Stimulated activated naive CD8-positive, alpha-beta T cell treated with anti-CD3 and anti-CD28 coated beads, Interleukin-15, Interleukin-2, amounts not matched to agents 100 ng/mL and 50 ng/mL, for 24 hours (primary cell): ENCODE results near the gene ANKFY1.
"Not testable (repeated sequence)": the region's sequence is repeated elsewhere in the genome, so short reads cannot be mapped to it uniquely, and the experiment has no call there.

Experiments used
- H3K27ac Mint-ChIP-seq: one replicate; pipeline ENCODE4 v1.8.0; 2021; ENCODE audit warnings: mild to moderate bottlenecking, mixed read lengths
- H3K27me3 Mint-ChIP-seq: one replicate; pipeline ENCODE4 v1.8.0; 2021; ENCODE audit warnings: mixed read lengths
- H3K36me3 Mint-ChIP-seq: one replicate; pipeline ENCODE4 v1.8.0; 2021; ENCODE audit warnings: low read depth, mixed read lengths
- H3K4me1 Mint-ChIP-seq: one replicate; pipeline ENCODE4 v1.8.0; 2021; ENCODE audit warnings: low read depth, mixed read lengths
- H3K4me3 Mint-ChIP-seq: one replicate; pipeline ENCODE4 v1.8.0; 2021; ENCODE audit warnings: mild to moderate bottlenecking, mixed read lengths
- H3K9me3 Mint-ChIP-seq: one replicate; pipeline ENCODE4 v1.8.0; 2021; ENCODE audit warnings: mixed read lengths

Gene ANKFY1

GRCh38 chr17:4270736-4271135 lies 7.0 kb upstream of the ANKFY1 start:
- Mint-ChIP-seq H3K4me3 (no peak overlapping the region), H3K36me3 (peaks cover 21% of the 10 kb centered on the region), H3K4me1 (no peaks in the 10 kb centered on the region), H3K27ac (no peak overlapping the region), H3K27me3 (no peaks in the 10 kb centered on the region), H3K9me3 (no peaks in the 10 kb centered on the region)

DNA sequence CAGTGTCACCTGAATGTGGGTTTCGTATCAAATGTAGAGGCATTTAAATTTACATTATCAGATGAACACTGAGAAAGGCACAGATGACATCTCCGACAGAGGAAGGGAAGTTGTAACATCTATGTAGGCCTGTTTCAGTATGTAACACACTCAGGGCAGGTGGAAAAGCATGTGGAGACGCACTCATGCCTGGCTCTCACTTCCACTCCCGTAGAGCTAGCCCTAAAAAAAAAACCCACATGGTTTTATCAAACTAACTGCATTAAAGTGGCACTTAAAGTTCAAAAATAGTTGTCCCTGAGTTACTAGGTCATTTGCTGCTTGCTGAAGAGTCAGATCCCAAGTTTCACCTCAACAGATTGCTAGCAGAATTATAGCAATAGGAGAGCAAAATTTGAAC lies 6.1 kb upstream of the ANKFY1 start:
- no peaks in the 10 kb centered on the region for H3K27me3 Mint-ChIP-seq
- H3K36me3 Mint-ChIP-seq: peaks cover 19% of the 10 kb centered on the region
- no peaks in the 10 kb centered on the region for H3K9me3 Mint-ChIP-seq
- no peaks in the 10 kb centered on the region for H3K4me1 Mint-ChIP-seq
- no peak overlapping the region for H3K27ac Mint-ChIP-seq
- H3K4me3 Mint-ChIP-seq: no peak overlapping the region

- Mint-ChIP-seq H3K4me1 (peaks cover 19% of the 10 kb centered on the region), H3K4me3 (no peak overlapping the region), H3K27me3 (no peaks in the 10 kb centered on the region), H3K9me3 (no peaks in the 10 kb centered on the region), H3K27ac (no peak overlapping the region), H3K36me3 (peaks cover 16% of the 10 kb centered on the region)
These were observed 3.6 kb upstream of the ANKFY1 start for GRCh38 chr17:4267402-4267801.

- Mint-ChIP-seq H3K27ac (no peak overlapping the region), H3K4me1 (peaks cover 27% of the 10 kb centered on the region), H3K36me3 (peaks cover 12% of the 10 kb centered on the region), H3K9me3 (no peaks in the 10 kb centered on the region), H3K4me3 (no peak overlapping the region), H3K27me3 (no peaks in the 10 kb centered on the region)
These were observed 2.8 kb upstream of the ANKFY1 start for GRCh38 chr17:4266550-4266949.

GRCh38 chr17:4262703-4263102 lies 1.1 kb downstream of the ANKFY1 start:
- Mint-ChIP-seq H3K9me3 (peaks cover 5% of the 10 kb centered on the region), H3K27ac (peak overlapping the region; percentile 69), H3K27me3 (no peaks in the 10 kb centered on the region), H3K4me3 (peak overlapping the region; percentile 89), H3K4me1 (peaks cover 41% of the 10 kb centered on the region), H3K36me3 (peaks cover 26% of the 10 kb centered on the region)

- Mint-ChIP-seq H3K4me3 (peak overlapping the region; percentile 28), H3K27ac (no peak overlapping the region), H3K9me3 (peaks cover 5% of the 10 kb centered on the region), H3K4me1 (peaks cover 53% of the 10 kb centered on the region), H3K27me3 (no peaks in the 10 kb centered on the region), H3K36me3 (peaks cover 39% of the 10 kb centered on the region)
These were observed 2.3 kb downstream of the ANKFY1 start for GRCh38 chr17:4261452-4261851.

DNA sequence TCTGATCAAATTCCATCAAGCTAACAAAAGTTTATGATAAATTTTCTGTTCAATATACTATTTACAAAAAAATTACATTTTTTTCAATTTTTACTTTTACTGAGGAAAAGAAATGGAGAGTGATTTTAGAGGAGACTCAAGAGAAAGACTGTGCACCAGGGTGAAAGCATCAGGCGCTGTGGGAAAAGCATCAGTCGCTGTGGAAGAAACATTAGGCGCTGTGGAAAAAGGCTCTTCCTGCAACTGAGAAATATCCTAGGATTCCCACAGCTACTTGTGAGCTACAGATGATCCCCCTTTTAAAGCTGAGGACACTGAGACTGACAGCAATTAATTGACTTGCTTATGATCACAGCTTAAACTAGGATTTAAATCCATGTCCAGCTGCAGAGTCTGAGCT lies 4.9 kb downstream of the ANKFY1 start:
- Mint-ChIP-seq H3K36me3 (peaks cover 50% of the 10 kb centered on the region), H3K27ac (no peak overlapping the region), H3K4me3 (no peak overlapping the region), H3K4me1 (peaks cover 53% of the 10 kb centered on the region), H3K27me3 (no peaks in the 10 kb centered on the region), H3K9me3 (peaks cover 5% of the 10 kb centered on the region)

DNA sequence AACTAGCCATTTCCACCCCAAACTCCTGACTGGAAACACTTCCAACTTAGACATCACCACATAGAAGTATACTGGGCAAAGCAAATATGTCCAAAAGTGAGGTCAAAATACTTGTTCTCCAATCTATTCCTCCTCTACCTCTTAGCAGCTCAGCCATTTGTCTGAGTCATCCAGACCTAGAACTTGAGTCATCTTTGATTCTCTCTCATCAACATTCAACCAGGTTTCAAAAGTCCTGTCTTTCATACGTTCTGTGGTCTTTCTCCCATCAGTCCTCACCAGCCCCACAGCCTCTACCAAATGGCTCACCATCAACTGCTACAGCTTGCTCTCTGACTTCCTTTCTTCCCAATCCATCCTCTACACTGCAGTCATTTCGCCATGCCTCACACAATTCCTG lies 6.8 kb downstream of the ANKFY1 start:
- peaks cover 5% of the 10 kb centered on the region for H3K9me3 Mint-ChIP-seq
- H3K36me3 Mint-ChIP-seq: peaks cover 58% of the 10 kb centered on the region
- peaks cover 42% of the 10 kb centered on the region for H3K4me1 Mint-ChIP-seq
- no peaks in the 10 kb centered on the region for H3K27me3 Mint-ChIP-seq
- peak overlapping the region; percentile 46 for H3K27ac Mint-ChIP-seq
- H3K4me3 Mint-ChIP-seq: no peak overlapping the region

DNA sequence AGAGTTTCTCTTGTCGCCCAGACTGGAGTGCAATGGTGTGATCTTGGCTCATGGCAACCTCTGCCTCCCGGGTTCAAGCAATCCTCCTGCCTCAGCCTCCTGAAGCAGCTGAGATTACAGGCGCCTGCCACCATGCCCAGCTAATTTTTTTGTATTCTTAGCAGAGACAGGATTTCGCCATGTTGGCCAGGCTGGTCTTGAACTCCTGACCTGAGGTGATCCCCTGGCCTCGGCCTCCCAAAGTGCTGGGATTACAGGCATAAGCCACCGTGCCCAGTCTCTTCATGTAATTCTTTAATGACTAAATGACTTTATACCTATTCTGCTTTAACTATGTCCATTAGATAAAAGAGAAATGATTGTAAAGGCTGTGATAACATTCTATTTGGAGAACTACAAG lies 8.5 kb downstream of the ANKFY1 start:
- H3K27me3 Mint-ChIP-seq, H3K27ac Mint-ChIP-seq, H3K9me3 Mint-ChIP-seq, H3K4me3 Mint-ChIP-seq: not testable (repeated sequence)
- Mint-ChIP-seq H3K36me3 (peaks cover 46% of the 10 kb centered on the region), H3K4me1 (peaks cover 39% of the 10 kb centered on the region)

DNA sequence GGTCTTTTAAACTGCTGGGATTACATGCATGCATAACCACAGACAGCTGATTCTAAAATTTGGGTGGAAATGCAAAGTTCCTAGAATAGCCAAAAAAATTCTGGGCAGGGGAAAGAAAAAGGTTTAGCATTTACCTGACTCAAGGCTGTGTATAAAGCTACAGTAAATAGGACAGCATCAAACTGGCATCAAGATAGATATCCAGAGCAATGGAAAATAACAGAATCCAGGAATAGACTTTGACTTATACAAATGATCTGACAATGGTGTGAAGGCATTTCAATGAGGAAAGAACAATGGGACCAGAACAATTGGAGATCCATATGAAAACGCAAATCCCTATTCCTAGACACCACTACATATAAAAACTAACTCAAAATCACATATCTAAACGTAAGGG lies 12.9 kb downstream of the ANKFY1 start:
- no peak overlapping the region for H3K27ac Mint-ChIP-seq
- H3K4me3 Mint-ChIP-seq: no peak overlapping the region
- H3K27me3 Mint-ChIP-seq: no peaks in the 10 kb centered on the region
- H3K36me3 Mint-ChIP-seq: peaks cover 30% of the 10 kb centered on the region
- no peaks in the 10 kb centered on the region for H3K9me3 Mint-ChIP-seq
- peaks cover 45% of the 10 kb centered on the region for H3K4me1 Mint-ChIP-seq

GRCh38 chr17:4249452-4250029 lies 14.2 kb downstream of the ANKFY1 start:
- Mint-ChIP-seq H3K27me3 (no peaks in the 10 kb centered on the region), H3K9me3 (no peaks in the 10 kb centered on the region), H3K36me3 (peaks cover 29% of the 10 kb centered on the region), H3K27ac (no peak overlapping the region), H3K4me1 (peaks cover 39% of the 10 kb centered on the region), H3K4me3 (no peak overlapping the region)

DNA sequence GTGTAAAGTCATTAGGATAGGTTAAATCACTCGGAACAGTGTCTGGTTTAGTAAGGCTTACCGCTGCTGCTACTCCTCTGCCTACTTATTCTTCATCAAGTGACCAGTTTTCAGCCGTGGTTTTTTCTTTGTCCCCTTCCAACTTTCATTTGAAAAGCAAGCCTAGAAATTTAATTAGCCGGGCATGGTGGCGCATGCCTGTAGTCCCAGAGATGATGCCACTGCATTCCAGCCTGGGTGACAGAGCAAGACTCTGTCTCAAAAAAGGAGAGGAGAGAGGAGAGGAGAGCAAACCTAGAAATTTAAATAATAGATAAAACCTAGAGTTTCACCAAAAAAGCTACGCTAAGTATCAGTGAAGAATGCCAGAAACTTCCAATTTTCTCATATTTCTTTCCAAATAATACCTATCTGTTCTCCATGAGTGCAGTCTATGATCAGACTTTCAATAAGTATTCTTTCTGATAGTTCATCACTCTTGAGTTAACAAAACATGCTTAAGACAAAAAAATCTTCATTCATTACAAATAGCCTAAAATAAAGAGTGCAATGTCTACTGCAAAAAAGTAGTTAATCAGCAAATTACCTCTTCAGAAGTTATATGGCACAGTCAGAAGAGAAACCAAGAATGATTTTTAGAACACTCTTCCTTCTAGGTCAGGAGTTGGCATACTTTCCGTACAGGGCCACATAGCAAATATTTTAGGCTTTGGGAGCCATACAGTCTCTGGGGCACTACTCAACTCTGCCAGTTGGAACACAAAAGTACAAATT lies 15.1 kb downstream of the ANKFY1 start:
- Mint-ChIP-seq H3K27me3 (no peaks in the 10 kb centered on the region), H3K27ac (no peak overlapping the region), H3K9me3 (no peaks in the 10 kb centered on the region), H3K36me3 (peaks cover 28% of the 10 kb centered on the region), H3K4me3 (no peak overlapping the region), H3K4me1 (peaks cover 39% of the 10 kb centered on the region)

- peaks cover 39% of the 10 kb centered on the region for H3K4me1 Mint-ChIP-seq
- no peak overlapping the region for H3K4me3 Mint-ChIP-seq
- no peaks in the 10 kb centered on the region for H3K27me3 Mint-ChIP-seq
- H3K9me3 Mint-ChIP-seq: no peaks in the 10 kb centered on the region
- peaks cover 25% of the 10 kb centered on the region for H3K36me3 Mint-ChIP-seq
- no peak overlapping the region for H3K27ac Mint-ChIP-seq
These were observed 15.8 kb downstream of the ANKFY1 start for GRCh38 chr17:4247971-4248388.

DNA sequence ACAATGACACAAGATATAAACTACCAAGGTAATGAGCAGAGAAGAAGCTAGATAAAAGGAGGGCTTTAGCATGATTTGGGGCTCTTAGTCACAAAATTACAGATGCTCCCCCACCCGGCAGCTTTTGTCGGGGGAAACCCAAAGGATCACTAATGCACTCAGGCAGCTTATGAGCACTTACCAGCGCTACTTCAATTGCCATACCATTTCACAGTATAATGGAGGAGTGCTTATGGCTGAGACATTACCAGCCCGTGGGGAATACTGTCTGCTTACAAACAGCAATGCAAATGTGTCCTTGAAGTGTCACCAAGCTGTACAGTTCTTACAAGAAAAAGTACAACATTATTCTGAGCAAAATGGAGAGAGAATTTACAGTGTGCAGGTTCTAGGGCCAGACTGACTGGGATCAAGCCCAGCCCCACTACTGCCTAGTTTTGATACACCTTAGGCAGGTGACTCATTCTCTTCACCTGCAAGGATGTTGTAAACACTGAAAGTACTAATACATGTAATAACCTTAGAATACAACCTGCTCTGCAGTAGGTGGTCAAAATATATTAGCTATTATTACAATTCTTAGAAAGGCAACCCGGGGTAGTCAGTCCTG lies 16.3 kb downstream of the ANKFY1 start:
- Mint-ChIP-seq H3K36me3 (peaks cover 25% of the 10 kb centered on the region), H3K27me3 (no peaks in the 10 kb centered on the region), H3K27ac (no peak overlapping the region)

DNA sequence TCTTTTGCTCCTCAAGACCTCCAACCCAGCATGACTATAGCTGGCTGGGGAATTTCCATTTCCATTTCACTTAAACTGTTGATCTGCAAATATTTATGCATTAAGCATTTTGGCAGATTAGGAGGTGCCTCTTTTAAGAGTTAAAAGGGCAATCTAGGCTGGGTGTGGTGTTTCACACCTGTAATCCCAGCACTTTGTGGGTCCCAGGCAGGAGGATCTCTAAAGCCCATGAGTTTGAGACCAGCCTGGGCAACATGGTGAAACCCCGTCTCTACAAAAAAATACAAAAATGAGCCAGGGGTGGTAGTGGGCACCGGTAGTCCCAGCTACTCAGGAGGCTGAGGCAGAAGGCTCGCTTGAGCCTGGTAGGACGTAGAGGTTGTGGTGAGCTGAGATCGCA lies 17.1 kb downstream of the ANKFY1 start:
- H3K9me3 Mint-ChIP-seq: no peaks in the 10 kb centered on the region
- no peak overlapping the region for H3K27ac Mint-ChIP-seq
- H3K4me1 Mint-ChIP-seq: peaks cover 35% of the 10 kb centered on the region
- H3K27me3 Mint-ChIP-seq: no peaks in the 10 kb centered on the region
- H3K4me3 Mint-ChIP-seq: no peak overlapping the region
- peaks cover 27% of the 10 kb centered on the region for H3K36me3 Mint-ChIP-seq

More for the DNA sequence above, 16.3 kb downstream of the ANKFY1 start:
- Mint-ChIP-seq H3K4me1 (peaks cover 39% of the 10 kb centered on the region), H3K4me3 (no peak overlapping the region), H3K9me3 (no peaks in the 10 kb centered on the region)
